Colonic mucosa (tissue), 4 donors: ENCODE results near the gene DEPDC4. TPM values are rescaled to one million over a fixed set of nuclear protein-coding genes. Genes with fewer than 3 reads are reported as not detected.
"Not testable (repeated sequence)": the region's sequence is repeated elsewhere in the genome, so short reads cannot be mapped to it uniquely, and the experiment has no call there.

Source experiments
- DNase-seq: peaks from one replicate; pipeline ENCODE4 v3.0.0-alpha.2; 2020
- H3K27ac ChIP-seq: fragments of 200-600 bp; one replicate; pipeline ENCODE4 v1.8.0; 2021
- H3K27me3 ChIP-seq: fragments of 200-600 bp; one replicate; pipeline ENCODE4 v1.8.0; 2021
- H3K36me3 ChIP-seq: fragments of 200-600 bp; one replicate; pipeline ENCODE4 v1.8.0; 2021
- H3K4me1 ChIP-seq: fragments of 200-600 bp; one replicate; pipeline ENCODE4 v1.8.0; 2021; ENCODE audit warnings: mild to moderate bottlenecking
- H3K4me3 ChIP-seq: fragments of 200-600 bp; one replicate; pipeline ENCODE4 v1.8.0; 2021
- H3K9ac ChIP-seq, 2 donors: one replicate each; pipeline ENCODE4 v1.7.0; 2013; ENCODE audit warnings: control low read depth in 2 of 2, low read depth in 2 of 2, low read length in 2 of 2
- H3K9me3 ChIP-seq: fragments of 200-600 bp; one replicate; pipeline ENCODE4 v1.8.0; 2021
- intact Hi-C: fragments of 100-400 bp; cut with DNase I; formaldehyde crosslinking; loops from one replicate; pipeline ENCODE4 v1.14.1; 2022
- total RNA-seq, 2 donors: library from RNA; stranded (reverse); fragmentation: NEBNext Ultra II Directional in 1 of 2; extraction: Animal tissue kit (Norgen Biotek cat#: 25700) in 1 of 2; gene quantifications; one replicate each; pipeline ENCODE4 v1.2.1, GENCODE V29; 2021
- TF ChIP-seq, protein P1 (sequence below): fragments of 200-600 bp; IDR thresholded peaks from one replicate; pipeline ENCODE4 v1.8.0; 2022; ENCODE audit warnings: antibody characterized with exemption, mild to moderate bottlenecking
- donor health status: healthy.
- donor health status: DM: no; HTN: no; CAD: no.
- donor health status: DM: no; HTN: no; CAD: no.

Gene DEPDC4
- total RNA-seq, 2 donors from 2014 or later: 2.8 to 2.9 TPM

DNA sequence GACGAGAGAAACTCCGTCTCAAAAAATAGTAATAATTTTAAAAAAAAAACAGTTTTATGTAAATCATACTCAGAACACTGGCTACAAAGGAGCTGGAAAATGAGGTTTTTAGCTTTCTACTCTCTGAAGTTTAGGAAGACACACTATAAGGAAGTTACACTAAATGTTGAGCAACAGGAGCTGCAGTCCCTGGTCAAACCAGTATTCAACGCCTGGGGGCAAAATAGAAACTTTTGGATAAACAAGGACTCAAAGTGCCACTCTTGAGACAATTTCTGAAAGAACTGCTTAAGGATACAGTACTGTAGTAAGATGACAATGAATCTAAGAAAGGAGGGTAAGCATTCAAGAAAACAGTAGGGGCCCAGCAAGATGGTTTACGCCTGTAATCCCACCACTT lies 37.0 kb downstream of the DEPDC4 start:
- no peaks in the 10 kb centered on the region for H3K4me1 ChIP-seq
- DNase-seq: no peak
- no peaks in the 10 kb centered on the region for H3K9me3 ChIP-seq
- no peak overlapping the region for H3K9ac ChIP-seq
- intact Hi-C loops: loop anchor here (10.0 kb wide), 1 partner anchor 505 kb away; no protein-coding TSS in a partner anchor
- no peaks in the 10 kb centered on the region for H3K27me3 ChIP-seq
- no peak overlapping the region for H3K4me3 ChIP-seq
- TF ChIP-seq, protein P1, sequence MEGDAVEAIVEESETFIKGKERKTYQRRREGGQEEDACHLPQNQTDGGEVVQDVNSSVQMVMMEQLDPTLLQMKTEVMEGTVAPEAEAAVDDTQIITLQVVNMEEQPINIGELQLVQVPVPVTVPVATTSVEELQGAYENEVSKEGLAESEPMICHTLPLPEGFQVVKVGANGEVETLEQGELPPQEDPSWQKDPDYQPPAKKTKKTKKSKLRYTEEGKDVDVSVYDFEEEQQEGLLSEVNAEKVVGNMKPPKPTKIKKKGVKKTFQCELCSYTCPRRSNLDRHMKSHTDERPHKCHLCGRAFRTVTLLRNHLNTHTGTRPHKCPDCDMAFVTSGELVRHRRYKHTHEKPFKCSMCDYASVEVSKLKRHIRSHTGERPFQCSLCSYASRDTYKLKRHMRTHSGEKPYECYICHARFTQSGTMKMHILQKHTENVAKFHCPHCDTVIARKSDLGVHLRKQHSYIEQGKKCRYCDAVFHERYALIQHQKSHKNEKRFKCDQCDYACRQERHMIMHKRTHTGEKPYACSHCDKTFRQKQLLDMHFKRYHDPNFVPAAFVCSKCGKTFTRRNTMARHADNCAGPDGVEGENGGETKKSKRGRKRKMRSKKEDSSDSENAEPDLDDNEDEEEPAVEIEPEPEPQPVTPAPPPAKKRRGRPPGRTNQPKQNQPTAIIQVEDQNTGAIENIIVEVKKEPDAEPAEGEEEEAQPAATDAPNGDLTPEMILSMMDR: no peak
- no peak overlapping the region for H3K27ac ChIP-seq
- H3K36me3 ChIP-seq: no peaks in the 10 kb centered on the region

GRCh38 chr12:100229036-100229635 lies 37.7 kb downstream of the DEPDC4 start:
- Histone ChIP-seq H3K4me3 (no peak overlapping the region), H3K27ac (no peak overlapping the region), H3K27me3 (no peaks in the 10 kb centered on the region), H3K4me1 (no peaks in the 10 kb centered on the region), H3K36me3 (no peaks in the 10 kb centered on the region), H3K9ac (no peak overlapping the region), H3K9me3 (no peaks in the 10 kb centered on the region)
- TF ChIP-seq, protein P1: peak; percentile 20
- intact Hi-C loops: no loop called here
- DNase-seq: no peak

- intact Hi-C loops: no loop called here
- no peak overlapping the region for H3K9ac ChIP-seq
- no peak overlapping the region for H3K27ac ChIP-seq
- H3K9me3 ChIP-seq: no peaks in the 10 kb centered on the region
- no peaks in the 10 kb centered on the region for H3K27me3 ChIP-seq
- TF ChIP-seq, protein P1: no peak
- peaks cover under 1% of the 10 kb centered on the region for H3K36me3 ChIP-seq
- no peaks in the 10 kb centered on the region for H3K4me1 ChIP-seq
- DNase-seq: no peak
- H3K4me3 ChIP-seq: no peak overlapping the region
Measured at GRCh38 chr12:100225491-100225890, 41.4 kb downstream of the DEPDC4 start.

GRCh38 chr12:100222173-100222572 lies 44.7 kb downstream of the DEPDC4 start:
- H3K27me3 ChIP-seq, intact Hi-C loops, H3K9me3 ChIP-seq, H3K36me3 ChIP-seq, H3K4me3 ChIP-seq, H3K27ac ChIP-seq, H3K9ac ChIP-seq, H3K4me1 ChIP-seq, DNase-seq: not testable (repeated sequence)

- Histone ChIP-seq H3K9me3 (no peaks in the 10 kb centered on the region), H3K27me3 (no peaks in the 10 kb centered on the region), H3K4me3 (no peak overlapping the region), H3K27ac (no peak overlapping the region), H3K36me3 (peaks cover 9% of the 10 kb centered on the region), H3K4me1 (no peaks in the 10 kb centered on the region), H3K9ac (no peak overlapping the region)
- intact Hi-C loops: no loop called here
- peak; percentile 33 for DNase-seq
- TF ChIP-seq, protein P1: no peak
Measured at GRCh38 chr12:100221523-100221922, 45.4 kb downstream of the DEPDC4 start.

DNA sequence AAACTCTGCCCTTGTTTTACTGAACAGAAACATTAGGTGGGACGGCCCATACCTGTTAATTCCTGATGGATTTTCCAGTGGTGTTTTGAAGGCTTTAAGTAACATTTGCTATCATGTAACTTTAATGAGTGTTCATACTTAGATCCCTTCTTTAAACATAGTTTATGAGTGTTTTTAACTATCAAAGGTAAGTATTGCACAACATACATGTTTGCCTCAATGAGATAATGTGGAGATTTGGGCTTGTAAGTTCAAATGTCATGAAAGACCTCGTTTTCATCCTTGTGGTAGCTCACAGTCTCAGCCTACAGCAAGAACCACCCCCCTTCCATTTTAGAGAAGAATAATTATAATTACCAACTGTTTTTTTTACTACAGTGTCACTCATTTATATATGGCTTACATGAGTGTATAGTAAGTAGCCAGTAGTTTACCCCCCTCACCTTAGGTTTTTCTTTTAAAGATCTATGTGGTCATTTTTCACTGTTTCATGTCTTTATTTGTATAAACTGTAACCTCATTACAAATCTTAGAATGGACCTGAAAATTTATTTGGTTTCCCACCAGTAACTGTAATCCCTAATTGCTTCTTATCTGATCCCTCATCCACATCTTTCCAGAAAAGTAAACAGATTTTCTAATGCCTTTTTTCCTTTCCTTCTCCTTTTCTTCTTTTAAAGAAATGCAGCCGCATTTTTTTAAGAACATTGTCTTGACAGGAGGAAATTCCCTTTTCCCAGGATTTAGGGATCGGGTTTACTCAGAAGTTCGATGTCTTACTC lies 47.4 kb downstream of the DEPDC4 start:
- H3K4me3 ChIP-seq: no peak overlapping the region
- H3K27ac ChIP-seq: no peak overlapping the region
- H3K36me3 ChIP-seq: peaks cover 9% of the 10 kb centered on the region
- no peak for DNase-seq
- H3K4me1 ChIP-seq: no peaks in the 10 kb centered on the region
- no peaks in the 10 kb centered on the region for H3K27me3 ChIP-seq
- intact Hi-C loops: loop anchor here (10.0 kb wide), 1 partner anchor 115 kb away; no protein-coding TSS in a partner anchor
- TF ChIP-seq, protein P1: no peak
- H3K9ac ChIP-seq: no peak overlapping the region
- no peaks in the 10 kb centered on the region for H3K9me3 ChIP-seq
